BLaER1 treated with 17β-estradiol and CSF1 and Interleukin-3, amounts not matched to agents 10 nM and 100 nM (cell line): ENCODE measurements around the gene RAPSN.

Source experiments
- H3K27ac ChIP-seq, 11 experiments: shearing (Covaris generic); formaldehyde crosslinking; 2 replicates each; pipeline ENCODE4 v1.8.1; 2022
- H3K27me3 ChIP-seq, 11 experiments: shearing (Covaris generic); formaldehyde crosslinking; 2 replicates each; pipeline ENCODE4 v1.8.1; 2022
- H3K36me3 ChIP-seq, 11 experiments: shearing (Covaris generic); formaldehyde crosslinking; 2 replicates each; pipeline ENCODE4 v1.8.1; 2022
- H3K4me1 ChIP-seq, 10 experiments: shearing (Covaris generic); formaldehyde crosslinking; 2 replicates each; pipeline ENCODE4 v1.8.1; 2022
- H3K4me2 ChIP-seq, 11 experiments: shearing (Covaris generic); formaldehyde crosslinking; 2 replicates each; pipeline ENCODE4 v1.8.1; 2022
- H3K4me3 ChIP-seq, 10 experiments: shearing (Covaris generic); formaldehyde crosslinking; 2 replicates each; pipeline ENCODE4 v1.8.1; 2022
- H3K9ac ChIP-seq, 11 experiments: shearing (Covaris generic); formaldehyde crosslinking; 2 replicates each; pipeline ENCODE4 v1.8.1; 2022
- H3K9me3 ChIP-seq, 11 experiments: shearing (Covaris generic); formaldehyde crosslinking; replicated peaks in 1 of 11; 2 replicates each; pipeline ENCODE4 v1.8.1; 2022
- H4K20me1 ChIP-seq, 11 experiments: shearing (Covaris generic); formaldehyde crosslinking; 2 replicates each; pipeline ENCODE4 v1.8.1; 2022
- Cebpa-rat ChIP-seq, 11 experiments: shearing (Covaris generic); IDR thresholded peaks; 2 replicates each; pipeline ENCODE4 v1.8.1; 2022

The RAPSN gene

DNA sequence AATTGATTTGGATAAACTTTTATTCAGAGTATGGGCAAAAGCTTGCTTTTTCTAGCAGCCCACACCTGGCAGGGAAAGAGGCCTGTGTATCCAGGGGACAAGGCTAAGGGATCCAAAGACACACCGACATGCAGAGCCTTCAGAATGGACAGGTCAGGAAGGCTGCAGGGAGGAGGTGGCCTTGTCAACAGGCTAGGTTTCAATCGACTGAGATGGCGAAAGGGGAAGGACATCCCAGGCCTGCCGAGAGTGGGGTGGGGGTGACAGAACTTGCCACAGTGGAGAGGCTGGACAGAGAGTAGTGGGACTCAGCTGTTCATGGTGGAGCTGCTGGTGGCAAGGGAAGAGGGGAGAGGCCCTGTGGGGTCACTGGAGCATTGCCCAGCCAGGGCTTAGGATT is 45.8 kb downstream of the RAPSN start:
- no peaks in the 10 kb centered on the region for H3K36me3 ChIP-seq
- no peak for TF ChIP-seq Cebpa-rat (IDR thresholded peaks at IDR 0.05)
- no peaks in the 10 kb centered on the region for H3K9me3 ChIP-seq
- peak overlapping the region; percentile 64 to 95 (median 80) for H3K4me2 ChIP-seq
- peak overlapping the region in 9 of 11 experiments; percentile 40 to 66 (median 57); a peak in 18 of 22 replicates for H3K9ac ChIP-seq
- peak overlapping the region; percentile 3 to 98 (median 74); a peak in 21 of 22 replicates for H3K27ac ChIP-seq
- no peak overlapping the region for H3K4me3 ChIP-seq
- H3K4me1 ChIP-seq: peaks cover 78 to 94% (median 90%) of the 10 kb centered on the region in 10 experiments
- no peaks in the 10 kb centered on the region for H3K27me3 ChIP-seq
- no peaks in the 10 kb centered on the region for H4K20me1 ChIP-seq

GRCh38 chr11:47400768-47401279 is 48.1 kb downstream of the RAPSN start:
- Histone ChIP-seq H3K4me3 (peak overlapping the region; percentile 10 to 76 (median 46); a peak in 17 of 20 replicates), H3K27ac (peak overlapping the region; percentile 70 to 100 (median 100)), H3K27me3 (no peaks in the 10 kb centered on the region), H3K9ac (peak overlapping the region; percentile 76 to 100 (median 87)), H3K4me2 (peak overlapping the region; percentile 87 to 98 (median 95)), H3K9me3 (no peaks in the 10 kb centered on the region), H4K20me1 (no peaks in the 10 kb centered on the region), H3K4me1 (peaks cover 86 to 97% (median 94%) of the 10 kb centered on the region in 10 experiments), H3K36me3 (no peaks in the 10 kb centered on the region)
- no peak for TF ChIP-seq Cebpa-rat (IDR thresholded peaks at IDR 0.05)

- H3K27me3 ChIP-seq: no peaks in the 10 kb centered on the region
- no peak for TF ChIP-seq Cebpa-rat (IDR thresholded peaks at IDR 0.05)
- H3K9me3 ChIP-seq: no peaks in the 10 kb centered on the region
- peak overlapping the region; percentile 79 to 100 (median 87) for H3K9ac ChIP-seq
- no peaks in the 10 kb centered on the region for H3K36me3 ChIP-seq
- H3K4me2 ChIP-seq: peak overlapping the region; percentile 87 to 99 (median 96)
- peaks cover 93 to 99% (median 95%) of the 10 kb centered on the region in 10 experiments for H3K4me1 ChIP-seq
- H4K20me1 ChIP-seq: no peaks in the 10 kb centered on the region
- H3K27ac ChIP-seq: peak overlapping the region; percentile 79 to 100 (median 100)
- peak overlapping the region; percentile 45 to 76 (median 58) for H3K4me3 ChIP-seq
Measured at GRCh38 chr11:47399860-47400767, 48.8 kb downstream of the RAPSN start.

- Histone ChIP-seq H3K27ac (peak overlapping the region; percentile 79 to 100 (median 100); a peak in 21 of 22 replicates), H3K36me3 (no peaks in the 10 kb centered on the region), H3K9me3 (no peaks in the 10 kb centered on the region), H4K20me1 (no peaks in the 10 kb centered on the region), H3K9ac (peak overlapping the region; percentile 79 to 100 (median 87); a peak in 21 of 22 replicates), H3K4me2 (peak overlapping the region; percentile 87 to 99 (median 96)), H3K4me1 (peaks cover 93 to 99% (median 95%) of the 10 kb centered on the region in 10 experiments), H3K4me3 (peak overlapping the region in 5 of 10 experiments; percentile 54 to 76 (median 63); a peak in 5 of 20 replicates), H3K27me3 (no peaks in the 10 kb centered on the region)
- no peak for TF ChIP-seq Cebpa-rat (IDR thresholded peaks at IDR 0.05)
Measured at GRCh38 chr11:47398551-47398950, 50.4 kb downstream of the RAPSN start.

GRCh38 chr11:47398011-47398410 is 50.9 kb downstream of the RAPSN start:
- peak overlapping the region; percentile 79 to 100 (median 87); a peak in 21 of 22 replicates for H3K9ac ChIP-seq
- peak overlapping the region; percentile 87 to 99 (median 96) for H3K4me2 ChIP-seq

DNA sequence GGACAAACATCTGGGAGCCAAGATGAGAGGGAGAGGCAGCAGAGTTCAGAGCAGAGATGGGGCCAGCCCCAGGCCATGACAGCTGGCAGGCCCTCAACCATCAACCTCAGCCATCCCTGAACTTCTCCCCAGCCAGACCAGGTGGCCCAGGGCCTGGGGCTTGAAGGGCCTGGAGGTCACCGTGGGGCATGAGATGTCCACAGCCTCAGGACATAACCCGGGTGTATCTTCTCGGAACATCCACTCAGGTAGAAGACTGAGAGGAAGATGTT is 53.0 kb downstream of the RAPSN start:
- peak overlapping the region; percentile 86 to 99 (median 96) for H3K4me2 ChIP-seq

More at GRCh38 chr11:47398011-47398410, 50.9 kb downstream of the RAPSN start:
- Histone ChIP-seq H3K9me3 (no peaks in the 10 kb centered on the region), H3K36me3 (no peaks in the 10 kb centered on the region), H3K27me3 (no peaks in the 10 kb centered on the region), H3K4me3 (no peak overlapping the region), H4K20me1 (no peaks in the 10 kb centered on the region), H3K27ac (peak overlapping the region; percentile 40 to 100 (median 100); a peak in 20 of 22 replicates), H3K4me1 (peaks cover 91 to 98% (median 93%) of the 10 kb centered on the region in 10 experiments)
- no peak for TF ChIP-seq Cebpa-rat (IDR thresholded peaks at IDR 0.05)

GRCh38 chr11:47395223-47396048 is 53.5 kb downstream of the RAPSN start:
- H3K4me2 ChIP-seq: peak overlapping the region; percentile 86 to 99 (median 96)
- no peaks in the 10 kb centered on the region for H4K20me1 ChIP-seq
- H3K9ac ChIP-seq: peak overlapping the region; percentile 97 to 100 (median 99)
- H3K4me3 ChIP-seq: peak overlapping the region; percentile 11 to 69 (median 54); a peak in 19 of 20 replicates
- peaks cover 88 to 98% (median 95%) of the 10 kb centered on the region in 10 experiments for H3K4me1 ChIP-seq
- H3K36me3 ChIP-seq: 0 out of 22 replicates have a peak, but pooled peaks cover 0 to 4% (median 0%) of the 10 kb centered on the region in 11 experiments
- TF ChIP-seq Cebpa-rat (IDR thresholded peaks at IDR 0.05): no peak
- H3K27me3 ChIP-seq: no peaks in the 10 kb centered on the region
- H3K9me3 ChIP-seq: no peaks in the 10 kb centered on the region
- H3K27ac ChIP-seq: peak overlapping the region; percentile 98 to 100 (median 100)

More for the DNA sequence above, 53.0 kb downstream of the RAPSN start:
- Histone ChIP-seq H3K9me3 (no peaks in the 10 kb centered on the region), H3K36me3 (0 out of 22 replicates have a peak, but pooled peaks cover 0 to 4% (median 0%) of the 10 kb centered on the region in 11 experiments), H4K20me1 (no peaks in the 10 kb centered on the region), H3K9ac (peak overlapping the region; percentile 97 to 100 (median 99)), H3K27ac (peak overlapping the region; percentile 98 to 100 (median 100)), H3K27me3 (no peaks in the 10 kb centered on the region), H3K4me1 (peaks cover 92 to 98% (median 95%) of the 10 kb centered on the region in 10 experiments), H3K4me3 (peak overlapping the region in 5 of 10 experiments; percentile 57 to 69 (median 58); a peak in 6 of 20 replicates)
- no peak for TF ChIP-seq Cebpa-rat (IDR thresholded peaks at IDR 0.05)
